Keratinocyte (primary cell): ENCODE results near the gene EIF4G2.

ENCODE experiments used
- EZH2 ChIP-seq: IDR thresholded peaks from one replicate; pipeline ENCODE4 v1.6.1; 2012; ENCODE audit warnings: inconsistent platforms, mild to moderate bottlenecking, low read length, moderate library complexity
- TF ChIP-seq, protein P1 (sequence below), 3 experiments: IDR thresholded peaks in 1 of 3; conservative IDR thresholded peaks in 1 of 3; optimal IDR thresholded peaks in 1 of 3; 2 replicates in 2 of 3; 3 replicates in 1 of 3; pipeline versions ENCODE3 to v1.5.1; 2011; ENCODE audit warnings: low read length in 3 of 3, mild to moderate bottlenecking in 3 of 3, moderate library complexity in 2 of 3, control low read depth in 1 of 3, inconsistent platforms in 1 of 3; ENCODE audit not compliant: insufficient read depth in 2 of 3; ENCODE audit errors: extremely low read depth in 1 of 3

GRCh38 chr11:10844796-10845195 lies 36.1 kb upstream of the EIF4G2 start:
- TF ChIP-seq, protein P1, sequence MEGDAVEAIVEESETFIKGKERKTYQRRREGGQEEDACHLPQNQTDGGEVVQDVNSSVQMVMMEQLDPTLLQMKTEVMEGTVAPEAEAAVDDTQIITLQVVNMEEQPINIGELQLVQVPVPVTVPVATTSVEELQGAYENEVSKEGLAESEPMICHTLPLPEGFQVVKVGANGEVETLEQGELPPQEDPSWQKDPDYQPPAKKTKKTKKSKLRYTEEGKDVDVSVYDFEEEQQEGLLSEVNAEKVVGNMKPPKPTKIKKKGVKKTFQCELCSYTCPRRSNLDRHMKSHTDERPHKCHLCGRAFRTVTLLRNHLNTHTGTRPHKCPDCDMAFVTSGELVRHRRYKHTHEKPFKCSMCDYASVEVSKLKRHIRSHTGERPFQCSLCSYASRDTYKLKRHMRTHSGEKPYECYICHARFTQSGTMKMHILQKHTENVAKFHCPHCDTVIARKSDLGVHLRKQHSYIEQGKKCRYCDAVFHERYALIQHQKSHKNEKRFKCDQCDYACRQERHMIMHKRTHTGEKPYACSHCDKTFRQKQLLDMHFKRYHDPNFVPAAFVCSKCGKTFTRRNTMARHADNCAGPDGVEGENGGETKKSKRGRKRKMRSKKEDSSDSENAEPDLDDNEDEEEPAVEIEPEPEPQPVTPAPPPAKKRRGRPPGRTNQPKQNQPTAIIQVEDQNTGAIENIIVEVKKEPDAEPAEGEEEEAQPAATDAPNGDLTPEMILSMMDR (optimal IDR thresholded peaks at IDR 0.05 in 1 of 3, IDR thresholded peaks at IDR 0.05 in 1 of 3, conservative IDR thresholded peaks at IDR 0.05 in 1 of 3; ENCODE audit: extremely low read depth in 1 of 3, insufficient read depth in 2 of 3, low read length in 3 of 3) = no peak
- no peak for TF ChIP-seq EZH2
